ENCODE data around the gene TRANK1. TPM values are rescaled to one million over a fixed set of nuclear protein-coding genes. Genes with fewer than 3 reads are reported as not detected.

TRANK1 gene
- total and polyA plus RNA-seq, 2 of the 4 experiments (the other 2 are of a cell fraction) = 7.9 to 12.7 TPM

DNA sequence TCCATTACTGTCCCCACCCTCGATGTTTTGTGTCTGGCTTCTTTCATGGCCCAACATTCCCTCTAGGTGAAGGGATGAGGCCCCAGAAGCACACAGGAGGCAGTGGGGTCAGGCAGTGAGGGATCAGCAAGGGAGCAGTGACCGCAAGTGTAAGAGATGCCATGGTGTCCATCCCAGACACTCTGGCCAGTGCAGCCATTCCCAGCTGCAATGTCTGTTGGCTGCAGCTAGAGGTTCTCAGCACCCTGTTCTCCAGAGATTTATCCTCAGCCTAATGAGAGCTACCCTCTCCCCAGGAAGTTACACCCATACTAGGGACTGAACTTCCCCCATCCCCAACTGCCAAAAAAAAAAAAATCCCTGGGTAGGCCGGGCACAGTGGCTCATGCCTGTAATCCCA lies 40.2 kb downstream of the TRANK1 start:
- H3K9ac ChIP-seq (ENCODE audit: low read depth, low read length) = no peak overlapping the region
- no peak overlapping the region for H4K91ac ChIP-seq (ENCODE audit: insufficient read depth, low read depth, low read length)
- BruUV-seq (replicated peaks) = no TSS peak
- no peak overlapping the region for H3K18ac ChIP-seq (ENCODE audit: low read depth, low read length)
- no peak overlapping the region for H3K14ac ChIP-seq (replicated peaks; ENCODE audit: low read depth, low read length)
- H4K20me1 ChIP-seq (ENCODE audit: insufficient read depth, low read length) = no peaks in the 10 kb centered on the region
- no peaks in the 10 kb centered on the region for H3K79me1 ChIP-seq (ENCODE audit: low read depth in 1 of 2, low read length in 2 of 2)
- dilution Hi-C loops (cut with HindIII; ENCODE audit: low sequenced_read_pairs, unreplicated experiment) (no loop called here), in situ Hi-C loops (cut with MboI; ENCODE audit: low sequenced_read_pairs) (no loop called here), intact Hi-C loops (cut with micrococcal nuclease) (loop anchor here (1.0 kb wide), 1 partner anchor 54 kb away; no protein-coding TSS in a partner anchor)
- H3K4ac ChIP-seq (ENCODE audit: low read depth, low read length) = no peak overlapping the region
- H4K8ac ChIP-seq (ENCODE audit: low read depth in 2 of 2, low read length in 2 of 2) = no peak overlapping the region
- H3K36me3 ChIP-seq (ENCODE audit: control insufficient read depth, insufficient read depth, low read length) = peaks cover 4% of the 10 kb centered on the region; the same call in 1 of the 2 replicates
- no peaks in the 10 kb centered on the region for H3K9me3 ChIP-seq (ENCODE audit: control insufficient read depth, insufficient read depth, low read length)
- no peak overlapping the region for H3K4me2 ChIP-seq (ENCODE audit: low read depth, low read length)
- no peaks in the 10 kb centered on the region for H3K27me3 ChIP-seq (ENCODE audit: control insufficient read depth, insufficient read depth, low read length)
- no peak overlapping the region for H3K23ac ChIP-seq (ENCODE audit: low read depth, low read length)
- WGBS, 2 experiments (ENCODE audit: extremely low coverage in 2 of 2, insufficient read length in 1 of 2) = no CpG with 5 or more reads among the region's 3 CpGs
- no peak overlapping the region for H3K27ac ChIP-seq (ENCODE audit: insufficient read depth, low read length)
- no peak overlapping the region for H3K4me3 ChIP-seq (ENCODE audit: insufficient read depth, low read depth, low read length)
- H2BK5ac ChIP-seq (ENCODE audit: low read depth, low read length, poor library complexity, severe bottlenecking) = no peak overlapping the region
- TF ChIP-seq, protein P1, sequence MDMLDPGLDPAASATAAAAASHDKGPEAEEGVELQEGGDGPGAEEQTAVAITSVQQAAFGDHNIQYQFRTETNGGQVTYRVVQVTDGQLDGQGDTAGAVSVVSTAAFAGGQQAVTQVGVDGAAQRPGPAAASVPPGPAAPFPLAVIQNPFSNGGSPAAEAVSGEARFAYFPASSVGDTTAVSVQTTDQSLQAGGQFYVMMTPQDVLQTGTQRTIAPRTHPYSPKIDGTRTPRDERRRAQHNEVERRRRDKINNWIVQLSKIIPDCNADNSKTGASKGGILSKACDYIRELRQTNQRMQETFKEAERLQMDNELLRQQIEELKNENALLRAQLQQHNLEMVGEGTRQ (IDR thresholded peaks at IDR 0.05; ENCODE audit: low read depth, low read length) = no peak
- no peak for TF ChIP-seq MAZ (IDR thresholded peaks at IDR 0.05; ENCODE audit: borderline replicate concordance, low read depth, low read length)
- TF ChIP-seq RFX5 (IDR thresholded peaks at IDR 0.05; ENCODE audit: low read depth, low read length) = no peak
- TF ChIP-seq SMC3 (IDR thresholded peaks at IDR 0.05; ENCODE audit: low read depth, low read length) = peak; percentile 35; the same call in 1 of the 2 replicates
- no peak for TF ChIP-seq CEBPB (IDR thresholded peaks at IDR 0.05; ENCODE audit: low read depth, low read length)
- TF ChIP-seq MXI1 (IDR thresholded peaks at IDR 0.05; ENCODE audit: borderline replicate concordance, low read depth, low read length) = no peak
- no peak for TF ChIP-seq POLR2A (IDR thresholded peaks at IDR 0.05; ENCODE audit: low read depth, low read length)
- peak; percentile 57 for TF ChIP-seq RAD21 (IDR thresholded peaks at IDR 0.05; ENCODE audit: low read length)
- TF ChIP-seq BHLHE40 (IDR thresholded peaks at IDR 0.05; ENCODE audit: low read depth, low read length) = no peak
- no peak for TF ChIP-seq RCOR1 (IDR thresholded peaks at IDR 0.05; ENCODE audit: insufficient replicate concordance, low read length)
- TF ChIP-seq, protein P2, sequence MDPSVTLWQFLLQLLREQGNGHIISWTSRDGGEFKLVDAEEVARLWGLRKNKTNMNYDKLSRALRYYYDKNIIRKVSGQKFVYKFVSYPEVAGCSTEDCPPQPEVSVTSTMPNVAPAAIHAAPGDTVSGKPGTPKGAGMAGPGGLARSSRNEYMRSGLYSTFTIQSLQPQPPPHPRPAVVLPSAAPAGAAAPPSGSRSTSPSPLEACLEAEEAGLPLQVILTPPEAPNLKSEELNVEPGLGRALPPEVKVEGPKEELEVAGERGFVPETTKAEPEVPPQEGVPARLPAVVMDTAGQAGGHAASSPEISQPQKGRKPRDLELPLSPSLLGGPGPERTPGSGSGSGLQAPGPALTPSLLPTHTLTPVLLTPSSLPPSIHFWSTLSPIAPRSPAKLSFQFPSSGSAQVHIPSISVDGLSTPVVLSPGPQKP (IDR thresholded peaks at IDR 0.05; ENCODE audit: borderline replicate concordance, low read depth, low read length) = no peak
- TF ChIP-seq CHD1 (IDR thresholded peaks at IDR 0.05; ENCODE audit: low read depth, low read length) = no peak
- no peak for TF ChIP-seq MAFK (IDR thresholded peaks at IDR 0.05; ENCODE audit: low read depth, low read length)
- TF ChIP-seq, protein P3, sequence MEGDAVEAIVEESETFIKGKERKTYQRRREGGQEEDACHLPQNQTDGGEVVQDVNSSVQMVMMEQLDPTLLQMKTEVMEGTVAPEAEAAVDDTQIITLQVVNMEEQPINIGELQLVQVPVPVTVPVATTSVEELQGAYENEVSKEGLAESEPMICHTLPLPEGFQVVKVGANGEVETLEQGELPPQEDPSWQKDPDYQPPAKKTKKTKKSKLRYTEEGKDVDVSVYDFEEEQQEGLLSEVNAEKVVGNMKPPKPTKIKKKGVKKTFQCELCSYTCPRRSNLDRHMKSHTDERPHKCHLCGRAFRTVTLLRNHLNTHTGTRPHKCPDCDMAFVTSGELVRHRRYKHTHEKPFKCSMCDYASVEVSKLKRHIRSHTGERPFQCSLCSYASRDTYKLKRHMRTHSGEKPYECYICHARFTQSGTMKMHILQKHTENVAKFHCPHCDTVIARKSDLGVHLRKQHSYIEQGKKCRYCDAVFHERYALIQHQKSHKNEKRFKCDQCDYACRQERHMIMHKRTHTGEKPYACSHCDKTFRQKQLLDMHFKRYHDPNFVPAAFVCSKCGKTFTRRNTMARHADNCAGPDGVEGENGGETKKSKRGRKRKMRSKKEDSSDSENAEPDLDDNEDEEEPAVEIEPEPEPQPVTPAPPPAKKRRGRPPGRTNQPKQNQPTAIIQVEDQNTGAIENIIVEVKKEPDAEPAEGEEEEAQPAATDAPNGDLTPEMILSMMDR (conservative IDR thresholded peaks at IDR 0.05; ENCODE audit: low read depth, low read length) = peak; percentile 57
- no peak for TF ChIP-seq FOS (IDR thresholded peaks at IDR 0.05; ENCODE audit: low read depth, low read length)
- TF ChIP-seq NFE2L2 (IDR thresholded peaks at IDR 0.05; ENCODE audit: low read depth, low read length) = no peak
- H2AK5ac ChIP-seq (ENCODE audit: low read depth, low read length) = no peak overlapping the region
- CTCF ChIA-PET = interaction anchor here (0.6 to 2.9 kb wide), 3 partner anchors 51 to 157 kb away, joined by 3 to 39 read pairs (median 7); no protein-coding TSS in a partner anchor
- no peak overlapping the region for H3K56ac ChIP-seq (ENCODE audit: extremely low read depth, insufficient read depth, low read length)
- peak; percentile 76 for ATAC-seq (ENCODE audit: low read depth)
- H2BK120ac ChIP-seq (ENCODE audit: low read depth, low read length) = no peak overlapping the region
- POLR2A ChIA-PET (ENCODE audit: unreplicated experiment) = no interaction called here
- no peak overlapping the region for H4K5ac ChIP-seq (ENCODE audit: low read depth, low read length)
- peak; percentile 36 for DNase-seq
- no peak overlapping the region for H2AFZ ChIP-seq (replicated peaks; ENCODE audit: low read length, poor library complexity)
- peak overlapping the region; percentile 22 for H2AK9ac ChIP-seq (replicated peaks; ENCODE audit: low read depth, low read length, poor library complexity)
- peaks cover 6% of the 10 kb centered on the region; the same call in 1 of the 2 replicates for H3K9me1 ChIP-seq (ENCODE audit: insufficient read depth, low read length)
- H3K4me1 ChIP-seq (ENCODE audit: control insufficient read depth, insufficient read depth, low read length) = peaks cover 9% of the 10 kb centered on the region
- H2BK15ac ChIP-seq (ENCODE audit: low read depth, low read length) = no peak overlapping the region
- H2BK20ac ChIP-seq (ENCODE audit: low read depth, low read length) = no peak overlapping the region

Measured in IMR-90 (cell line).